NCI-H128 (cell line): ENCODE results near the gene ZNF326.

Source experiments
- DNase-seq: peaks from one replicate; lab custom pipeline; 2025; ENCODE audit not compliant: unreplicated experiment; lab: John Stamatoyannopoulos, UW

The ZNF326 gene, protein sequence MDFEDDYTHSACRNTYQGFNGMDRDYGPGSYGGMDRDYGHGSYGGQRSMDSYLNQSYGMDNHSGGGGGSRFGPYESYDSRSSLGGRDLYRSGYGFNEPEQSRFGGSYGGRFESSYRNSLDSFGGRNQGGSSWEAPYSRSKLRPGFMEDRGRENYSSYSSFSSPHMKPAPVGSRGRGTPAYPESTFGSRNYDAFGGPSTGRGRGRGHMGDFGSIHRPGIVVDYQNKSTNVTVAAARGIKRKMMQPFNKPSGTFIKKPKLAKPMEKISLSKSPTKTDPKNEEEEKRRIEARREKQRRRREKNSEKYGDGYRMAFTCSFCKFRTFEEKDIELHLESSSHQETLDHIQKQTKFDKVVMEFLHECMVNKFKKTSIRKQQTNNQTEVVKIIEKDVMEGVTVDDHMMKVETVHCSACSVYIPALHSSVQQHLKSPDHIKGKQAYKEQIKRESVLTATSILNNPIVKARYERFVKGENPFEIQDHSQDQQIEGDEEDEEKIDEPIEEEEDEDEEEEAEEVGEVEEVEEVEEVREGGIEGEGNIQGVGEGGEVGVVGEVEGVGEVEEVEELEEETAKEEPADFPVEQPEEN

GRCh38 chr1:89994805-89995597 is at the start of gene ZNF326:
ZNF326 (plus strand) TSS chr1:89995110; CDS start chr1:89995258, 148 bp downstream.
- peak; percentile 88 for DNase-seq

GRCh38 chr1:89945852-89946476 is 48.9 kb upstream of the ZNF326 start:
- no peak for DNase-seq

DNA sequence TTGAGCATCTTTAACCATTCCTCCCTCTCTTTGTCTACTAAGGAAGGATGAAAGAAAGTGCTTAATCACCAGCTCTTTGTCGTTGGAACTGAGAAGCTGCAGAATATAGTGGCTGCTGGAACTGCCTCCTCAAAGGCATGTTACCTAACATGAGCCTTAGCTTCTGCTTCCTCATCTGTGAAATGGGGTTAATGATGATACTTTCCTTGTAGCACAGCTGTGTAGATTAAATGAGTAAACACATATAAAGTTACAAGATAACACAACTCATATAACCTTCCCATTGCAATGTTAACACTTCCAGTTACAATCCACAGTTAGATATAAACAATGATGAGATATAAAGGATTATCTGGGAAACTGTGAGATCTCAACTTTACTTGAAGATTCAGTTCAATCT is 48.4 kb upstream of the ZNF326 start:
- DNase-seq = no peak

GRCh38 chr1:89948722-89949345 is 46.1 kb upstream of the ZNF326 start:
- no peak for DNase-seq

GRCh38 chr1:89949991-89950624 is 44.8 kb upstream of the ZNF326 start:
- DNase-seq = no peak

DNA sequence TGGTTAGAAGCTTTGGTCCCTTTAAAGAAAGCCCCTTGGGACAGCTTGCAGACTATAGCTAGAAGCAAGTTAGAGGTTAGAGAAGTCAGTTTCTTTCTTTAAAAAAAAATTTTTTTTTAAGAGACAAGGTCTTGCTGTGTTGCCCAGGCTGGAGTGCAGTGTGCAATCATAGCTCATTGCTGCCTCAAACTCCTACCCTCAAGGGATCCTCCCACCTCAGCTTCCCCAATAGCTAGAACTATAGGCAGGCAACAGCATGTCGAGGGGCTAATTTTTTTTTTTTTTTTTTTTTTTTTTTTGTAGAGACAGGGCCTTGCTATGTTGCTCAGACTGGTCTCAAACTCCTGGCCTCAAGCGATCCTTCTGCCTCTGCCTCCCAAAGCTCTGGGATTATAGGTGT is 44.2 kb upstream of the ZNF326 start:
- DNase-seq = no peak

DNA sequence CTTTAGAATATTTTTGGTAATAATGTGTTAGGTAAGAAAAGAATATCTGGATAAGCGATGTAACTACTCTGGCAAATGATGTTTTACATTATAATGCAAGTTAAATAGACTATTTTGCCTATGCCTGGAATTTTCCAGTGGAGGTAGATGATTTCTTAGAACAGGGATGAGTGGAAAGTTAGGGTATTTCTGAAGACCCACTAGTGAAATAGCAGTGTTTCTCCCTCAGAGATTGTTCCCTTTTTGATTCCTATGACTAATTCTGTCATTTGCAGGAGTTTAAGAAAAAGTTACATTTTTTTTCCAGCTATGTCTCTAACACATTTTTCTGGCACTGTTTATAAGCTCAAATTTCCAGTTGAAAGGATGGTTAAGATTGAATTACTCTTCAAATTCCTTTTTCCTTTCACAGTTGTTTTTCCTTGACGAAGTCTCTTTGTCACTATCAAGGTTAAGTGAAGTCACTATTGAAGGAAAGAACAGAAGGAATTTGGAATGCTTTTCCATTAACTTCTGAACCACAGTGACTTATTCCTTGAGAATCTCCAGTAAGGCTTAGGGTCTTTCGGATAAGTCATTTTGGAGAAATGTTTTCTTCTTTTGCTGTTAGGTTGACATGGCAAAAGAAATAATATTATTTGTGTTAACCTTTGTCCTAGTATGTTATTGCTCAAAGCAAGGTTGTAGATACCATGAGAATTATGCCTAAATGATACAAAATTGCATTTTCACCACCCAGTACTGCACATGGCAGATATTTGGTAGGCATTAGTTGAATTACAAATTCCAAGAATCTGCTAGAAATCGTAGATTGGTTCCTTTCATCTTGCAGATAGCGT is 42.9 kb upstream of the ZNF326 start:
- no peak for DNase-seq

- no peak for DNase-seq
These were observed 42.2 kb upstream of the ZNF326 start for GRCh38 chr1:89952605-89953130.

DNA sequence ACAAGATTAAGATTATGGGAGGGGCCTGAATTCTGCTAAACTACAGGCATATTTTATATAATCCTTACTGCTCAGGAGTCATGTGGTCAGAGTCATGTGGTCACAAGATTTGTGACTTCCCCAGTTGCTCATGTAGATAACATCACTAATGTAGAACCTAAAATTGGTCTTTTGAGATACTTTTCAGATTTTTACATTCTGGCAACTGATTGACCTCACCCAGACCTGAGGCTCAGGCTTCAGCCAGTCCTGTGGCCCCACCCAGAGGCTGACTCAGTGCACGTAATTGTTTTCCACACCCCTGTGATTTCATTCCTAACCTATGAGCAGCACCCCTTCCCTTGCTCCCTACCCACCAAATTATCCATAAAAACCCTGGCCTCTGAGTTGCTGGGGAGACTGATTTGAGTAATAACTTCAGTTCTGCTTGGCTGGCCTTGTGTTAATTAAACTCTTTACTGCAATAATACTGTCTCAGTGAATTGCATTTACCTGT is 41.7 kb upstream of the ZNF326 start:
- no peak for DNase-seq

GRCh38 chr1:89953929-89954328 is 41.0 kb upstream of the ZNF326 start:
- no peak for DNase-seq

DNA sequence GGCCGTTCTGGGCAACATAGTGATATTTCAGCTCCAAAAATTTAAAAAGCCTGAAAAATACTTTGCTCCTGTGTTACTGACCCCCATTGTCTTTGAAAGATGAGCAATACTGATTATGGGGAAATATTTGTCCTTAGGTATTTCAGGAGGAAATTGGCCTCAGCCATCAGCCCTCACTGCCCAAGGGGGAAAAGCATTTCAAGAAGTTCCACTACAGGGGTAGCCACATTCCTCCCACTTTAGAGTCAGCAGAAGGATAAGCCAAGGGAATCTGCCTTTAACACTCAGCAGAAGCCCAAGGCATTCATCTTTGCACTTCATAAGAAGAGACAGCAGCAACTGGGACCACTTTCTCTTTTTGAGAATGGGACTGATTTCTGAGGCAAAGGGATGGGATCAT is 40.5 kb upstream of the ZNF326 start:
- DNase-seq = no peak

GRCh38 chr1:89955311-89956205 is 39.4 kb upstream of the ZNF326 start:
- DNase-seq = no peak

DNA sequence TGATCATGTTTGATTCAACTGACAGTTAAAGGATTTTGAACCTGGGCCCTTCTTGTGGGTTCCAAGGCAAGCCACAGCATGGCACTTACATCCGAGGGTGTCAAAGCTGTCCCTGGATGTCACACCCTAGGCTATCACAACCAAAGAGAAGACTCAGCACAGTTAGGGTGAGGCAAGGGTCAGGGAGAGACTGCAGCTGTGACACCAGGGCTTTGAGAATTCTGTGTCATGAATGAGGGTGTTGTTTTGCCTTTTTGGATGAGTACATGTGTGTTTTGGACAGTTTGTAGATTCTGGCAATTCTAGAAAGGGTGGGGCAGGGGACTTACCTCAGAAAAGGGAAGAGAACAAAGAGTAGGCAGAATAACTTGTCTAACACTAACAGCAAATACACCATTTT is 37.8 kb upstream of the ZNF326 start:
- DNase-seq = no peak

DNA sequence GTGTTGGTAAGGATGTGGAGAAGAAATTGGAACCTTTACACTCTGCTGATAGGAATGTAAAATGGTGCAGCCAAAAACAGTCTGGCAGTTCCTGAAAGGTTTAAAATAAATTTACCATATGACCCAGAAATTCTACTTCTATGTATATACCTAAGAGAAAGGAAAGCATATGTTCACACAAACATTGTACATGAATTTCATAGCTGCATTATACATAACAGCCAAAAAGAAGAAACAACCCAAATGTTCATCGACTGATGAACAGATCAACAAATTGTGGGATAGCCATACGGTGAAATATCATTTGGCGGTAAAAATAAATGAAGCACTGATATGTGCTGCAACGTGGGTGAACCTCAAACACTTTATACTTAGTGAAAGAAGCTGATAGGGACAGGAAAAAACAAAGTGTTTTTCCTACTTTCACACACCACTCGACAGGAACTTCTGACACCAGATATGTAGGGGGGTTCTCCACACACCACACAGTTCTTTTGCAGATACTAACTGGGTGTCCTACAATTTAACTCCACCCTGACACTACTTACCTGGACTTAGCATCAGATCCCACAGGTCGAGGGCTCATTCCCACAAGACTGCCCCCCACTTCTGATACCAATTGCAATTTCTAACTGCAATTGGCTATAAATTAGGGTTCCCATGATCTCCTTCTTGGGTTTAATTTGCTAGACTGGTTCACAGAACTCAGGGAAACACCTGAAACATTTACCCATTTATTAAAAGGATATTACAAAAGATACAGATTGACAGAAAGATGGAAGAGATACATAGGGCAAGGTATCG is 35.9 kb upstream of the ZNF326 start:
- no peak for DNase-seq

- DNase-seq = no peak
These were observed 35.2 kb upstream of the ZNF326 start for GRCh38 chr1:89959719-89960118.

DNA sequence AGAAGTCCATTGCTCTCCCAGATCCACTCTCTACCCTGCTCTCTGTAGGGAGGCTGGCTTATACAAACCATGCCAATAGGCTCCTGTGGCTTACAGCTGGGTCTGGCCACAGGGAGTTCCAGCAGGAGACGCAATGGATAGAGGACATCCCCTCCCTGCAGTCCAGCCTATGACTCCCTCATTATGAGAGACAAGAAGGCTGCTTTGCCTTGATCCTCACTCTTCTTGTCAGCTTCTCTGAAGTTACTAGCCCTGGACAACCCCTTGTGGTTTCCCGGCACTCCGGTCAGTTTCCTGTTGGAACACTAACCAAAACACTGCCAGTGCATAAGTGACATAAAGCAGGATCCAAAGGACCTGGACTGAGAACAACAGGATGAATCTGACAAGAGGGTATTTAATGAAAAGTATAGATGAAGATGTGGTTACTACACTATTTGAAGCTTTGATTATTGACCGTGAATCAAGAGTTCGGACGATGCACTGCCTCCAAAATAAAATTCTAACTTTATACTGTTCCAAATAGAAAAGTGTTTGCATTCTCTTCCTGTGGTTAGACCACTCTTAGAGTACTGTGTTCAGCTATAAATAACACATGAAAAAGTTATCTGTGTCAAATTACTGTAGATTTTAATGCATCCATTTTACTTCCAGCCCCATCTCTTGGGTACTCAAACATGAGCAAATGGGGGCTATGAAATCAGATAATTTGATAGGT is 32.7 kb upstream of the ZNF326 start:
- DNase-seq = no peak

DNA sequence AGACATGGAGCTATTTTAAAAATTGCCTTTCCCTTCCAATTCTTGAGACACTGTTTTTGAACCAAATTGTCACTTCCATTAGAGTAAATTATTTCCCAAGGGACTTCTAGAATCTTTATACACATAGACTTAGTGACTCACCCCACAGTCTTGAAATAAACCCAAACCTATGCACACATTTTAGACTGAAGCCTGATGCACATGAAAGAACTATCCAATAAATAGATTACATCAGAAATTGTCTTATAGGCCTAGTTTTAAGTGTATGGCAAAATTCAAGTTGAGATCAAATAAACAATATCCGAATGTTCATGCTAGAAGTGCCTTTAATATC is 32.2 kb upstream of the ZNF326 start:
- no peak for DNase-seq
